ENCODE data around the gene DIS3L2.
A peak's percentile ranks its signal among the peaks of the same experiment; 100 is the strongest.

Gene DIS3L2

GRCh38 chr2:232278534-232278933, 317.0 kb downstream of the DIS3L2 start:
- DNase-seq, result no peak

GRCh38 chr2:232280341-232280740, 318.8 kb downstream of the DIS3L2 start:
- DNase-seq, result no peak

- no peak for DNase-seq
Observed at GRCh38 chr2:232281858-232282507, 320.5 kb downstream of the DIS3L2 start.

DNA sequence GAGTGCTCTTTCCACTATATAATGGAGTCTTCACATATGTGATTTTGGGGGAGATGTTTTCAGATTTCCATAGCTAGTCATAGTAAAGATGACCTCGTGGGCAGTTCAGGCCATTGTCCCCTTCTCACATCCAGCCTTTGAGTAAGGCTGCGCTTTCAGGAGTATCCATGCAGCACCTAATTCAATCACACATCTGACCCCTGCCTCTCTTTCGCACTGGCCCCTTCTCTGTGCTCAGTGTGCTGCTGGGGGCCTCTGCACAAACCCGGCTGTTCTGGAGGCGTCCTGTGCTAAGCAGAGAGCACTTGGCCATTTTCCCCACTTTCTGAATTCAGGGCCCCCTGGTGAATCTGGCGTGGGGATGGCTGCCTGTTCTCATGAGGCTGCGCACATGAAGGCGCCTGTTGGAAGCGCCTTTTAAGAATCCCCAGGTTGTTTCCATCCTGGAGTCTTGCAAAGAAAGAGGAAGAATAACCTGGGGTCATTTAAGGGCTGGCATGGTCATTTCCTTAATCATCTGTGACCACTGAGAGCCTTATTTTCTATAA, 321.1 kb downstream of the DIS3L2 start:
- no peak for DNase-seq

- no peak for DNase-seq
Observed at GRCh38 chr2:232286001-232286868, 324.7 kb downstream of the DIS3L2 start.

- no peak for DNase-seq
Observed at GRCh38 chr2:232287316-232287715, 325.8 kb downstream of the DIS3L2 start.

DNA sequence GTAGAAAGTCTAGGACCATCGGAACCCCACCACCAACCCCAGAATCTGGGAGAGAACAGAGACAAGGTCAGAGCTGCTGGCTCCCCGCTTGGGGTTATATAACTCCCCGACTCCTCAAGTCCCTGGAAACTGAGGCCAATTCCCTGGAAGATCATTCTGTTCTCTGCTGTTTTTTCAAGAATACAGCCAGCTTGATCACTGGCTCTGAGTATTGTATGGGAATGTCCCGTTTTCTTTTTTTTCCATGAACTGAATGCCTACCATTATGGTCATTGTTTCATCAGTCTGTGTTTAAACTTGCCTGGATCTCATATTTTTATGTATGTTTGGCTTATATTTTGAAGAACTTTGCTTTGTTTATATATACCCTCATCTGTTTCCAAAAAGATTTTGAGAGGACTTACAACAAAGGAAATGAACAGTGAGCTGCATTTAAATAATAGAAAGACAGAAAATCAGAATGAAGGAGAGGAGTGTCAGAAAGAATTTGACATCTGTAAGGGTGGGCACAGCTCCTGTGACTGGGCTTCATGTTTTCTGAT, 327.0 kb downstream of the DIS3L2 start:
- no peak for DNase-seq

- no peak for DNase-seq
Observed at GRCh38 chr2:232290668-232291067, 329.2 kb downstream of the DIS3L2 start.

- no peak for DNase-seq
Observed at GRCh38 chr2:232291343-232291742, 329.8 kb downstream of the DIS3L2 start.

GRCh38 chr2:232292395-232293154, 331.1 kb downstream of the DIS3L2 start:
- peak; percentile 48 for DNase-seq

DNA sequence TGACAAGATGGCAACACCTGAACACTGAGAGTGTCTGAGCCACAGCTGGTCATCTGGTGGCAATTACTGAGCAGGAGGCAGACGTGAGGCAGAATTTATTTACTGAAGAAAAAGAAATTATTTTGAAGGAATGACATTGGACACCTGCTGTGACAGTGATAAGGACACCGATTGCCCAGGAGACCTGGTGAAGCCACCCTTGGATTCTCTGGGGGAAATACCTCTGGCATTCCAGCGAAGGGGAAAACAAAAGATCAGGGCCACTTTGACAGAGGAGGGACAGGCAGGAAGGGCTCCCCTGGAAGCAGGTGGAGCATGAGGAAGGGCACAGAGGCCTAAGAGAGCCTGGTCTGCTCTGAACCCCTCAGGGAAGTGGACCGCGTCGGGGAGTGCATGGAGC, 331.7 kb downstream of the DIS3L2 start:
- no peak for DNase-seq

GRCh38 chr2:232295971-232296370, 334.5 kb downstream of the DIS3L2 start:
- DNase-seq, result no peak

GRCh38 chr2:232296776-232297525, 335.4 kb downstream of the DIS3L2 start:
- DNase-seq, result no peak

DNA sequence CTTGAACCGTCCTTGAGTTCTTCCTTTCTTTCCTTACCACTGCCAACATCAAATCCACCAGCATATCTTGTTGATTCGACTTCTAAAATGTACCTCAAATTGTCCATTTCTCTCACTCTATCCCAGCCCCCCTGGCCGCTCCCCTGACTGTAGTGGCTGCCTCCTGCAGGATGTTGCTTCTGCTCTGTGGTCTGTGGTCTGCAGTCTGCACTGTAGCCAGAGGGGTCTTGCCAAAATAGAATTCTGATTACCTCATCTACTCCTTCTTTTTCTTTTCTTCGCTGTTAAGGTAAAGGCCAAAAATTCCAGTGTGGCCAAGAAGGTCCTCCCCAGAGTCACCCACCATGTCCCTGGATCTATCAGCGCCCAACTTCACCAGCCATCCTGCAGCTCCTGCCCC, 337.6 kb downstream of the DIS3L2 start:
- no peak for DNase-seq

DNA sequence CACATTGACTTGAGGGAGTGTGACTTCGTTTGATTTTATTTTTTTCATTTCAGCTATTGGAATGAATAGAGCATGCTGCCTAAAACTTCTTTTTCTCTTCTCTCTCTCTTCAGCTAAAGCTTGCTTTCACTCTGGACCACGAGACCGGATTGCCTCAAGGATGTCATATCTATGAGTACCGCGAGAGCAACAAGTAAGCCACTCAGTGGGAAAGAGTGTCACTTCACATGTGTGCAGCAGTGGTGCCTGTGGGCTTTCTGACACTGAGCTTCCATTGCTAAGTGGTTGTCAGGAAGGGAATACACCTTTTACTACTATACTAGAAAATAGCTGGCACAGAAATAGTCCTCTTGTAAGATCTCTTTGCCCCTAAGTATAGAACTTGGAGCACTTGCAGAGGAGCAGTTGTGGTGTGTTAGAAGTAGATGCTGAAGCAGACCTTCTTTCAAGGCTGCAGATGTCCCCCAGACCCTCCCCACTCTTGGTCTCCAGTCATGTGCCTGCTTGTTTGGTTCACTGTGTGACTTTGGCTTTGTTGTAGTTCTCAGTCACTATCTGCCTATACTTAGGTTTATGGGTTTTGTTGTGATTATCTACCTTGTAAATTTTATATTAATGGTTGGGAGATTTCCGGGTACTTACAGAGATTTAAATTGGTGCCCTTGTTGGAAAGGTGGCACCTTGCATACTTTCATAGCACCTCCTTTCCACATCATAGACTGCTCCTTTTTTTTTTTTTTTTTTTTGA, 338.6 kb downstream of the DIS3L2 start:
- no peak for DNase-seq

- DNase-seq, result no peak
Observed at GRCh38 chr2:232300894-232301387, 339.4 kb downstream of the DIS3L2 start.

DNA sequence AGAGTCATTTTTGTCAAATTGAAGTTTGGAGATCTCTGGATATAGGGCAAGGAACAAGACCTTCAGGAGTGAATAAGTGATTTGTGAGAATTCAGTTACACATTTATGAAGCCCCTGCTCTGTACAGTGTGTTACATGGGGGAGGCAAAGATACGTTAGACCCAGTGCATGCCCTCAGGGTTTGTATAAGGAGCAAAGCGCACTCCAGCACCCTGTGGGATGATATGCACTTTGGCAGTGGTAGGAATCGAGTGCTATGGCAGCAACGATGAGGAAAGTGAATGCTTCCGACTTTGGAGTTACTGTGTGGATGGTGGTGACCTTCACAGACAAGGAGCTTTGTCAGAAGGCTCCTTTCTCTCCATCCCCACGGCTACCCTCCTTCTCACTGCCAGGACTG, 342.7 kb downstream of the DIS3L2 start:
- DNase-seq, result no peak

DNA sequence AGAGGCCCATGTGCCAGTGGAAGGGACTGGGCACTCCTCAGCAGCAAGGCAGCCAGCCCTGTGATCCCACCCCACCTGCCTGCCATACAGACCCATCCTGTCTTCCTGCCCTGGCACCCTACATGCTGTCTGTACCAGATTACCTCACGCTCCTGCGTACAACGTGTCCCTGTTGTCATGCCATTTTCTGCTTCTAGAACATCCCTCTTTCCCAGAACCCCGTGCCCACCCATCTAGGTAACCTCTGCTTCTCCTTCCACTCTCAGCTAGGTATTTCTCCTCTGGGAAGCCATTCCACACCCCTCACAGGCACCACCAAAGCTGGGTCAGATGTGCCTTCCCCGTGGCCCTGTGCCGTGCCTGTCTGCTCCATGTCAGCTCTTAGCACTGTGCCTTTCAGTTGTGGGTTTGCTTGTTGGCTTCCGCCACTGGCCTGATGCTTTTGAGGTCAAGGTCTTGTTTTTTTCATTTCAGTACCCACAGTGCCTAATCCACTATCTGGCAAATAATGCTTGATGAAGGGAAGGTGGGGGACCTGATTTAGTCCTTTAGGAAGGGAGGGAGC, 345.3 kb downstream of the DIS3L2 start:
- no peak for DNase-seq

- no peak for DNase-seq
Observed at GRCh38 chr2:232307854-232308253, 346.3 kb downstream of the DIS3L2 start.

DNA sequence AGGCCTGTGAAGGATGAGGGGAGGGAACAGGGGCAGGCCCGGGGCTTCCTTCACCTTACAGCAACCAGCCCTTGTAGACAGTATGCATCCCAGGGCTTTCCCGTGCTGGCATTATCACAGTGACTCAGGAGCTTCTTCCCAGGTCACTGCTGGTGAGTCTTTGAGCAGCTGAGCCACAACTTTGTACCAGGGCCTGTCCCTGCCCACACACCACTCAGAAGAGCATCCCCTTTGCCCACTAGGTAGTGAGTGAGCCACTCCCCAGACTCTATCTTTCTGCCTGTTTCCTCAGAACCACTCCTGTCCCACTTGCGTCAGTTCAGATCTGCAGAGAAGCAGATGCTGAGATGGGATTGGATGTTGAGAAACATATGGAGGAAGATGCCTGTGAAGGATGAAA, 347.5 kb downstream of the DIS3L2 start:
- no peak for DNase-seq

DNA sequence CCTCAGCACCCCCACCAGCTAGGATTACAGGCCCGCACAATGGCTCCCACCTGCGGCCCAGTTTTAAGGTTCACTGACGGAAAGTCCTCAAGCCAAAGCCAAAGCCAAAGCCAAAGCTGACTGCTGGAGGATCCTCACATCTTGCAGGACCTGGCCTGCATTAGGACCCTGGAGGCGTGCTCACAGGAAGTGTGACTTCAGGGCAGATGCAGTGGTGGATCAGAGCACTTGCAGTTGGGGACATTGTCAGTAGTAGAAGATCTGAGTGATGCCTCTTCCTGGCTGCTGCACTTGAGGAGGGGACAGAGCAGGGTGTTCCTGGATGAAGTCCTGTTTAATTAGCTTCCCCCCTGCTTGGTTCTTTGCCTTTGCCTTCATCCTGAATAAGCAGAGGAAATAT, 348.1 kb downstream of the DIS3L2 start:
- DNase-seq, result no peak
